Bronchial epithelial cell (primary cell): ENCODE results near the gene EPB41L4A. TPM values are rescaled to one million over a fixed set of nuclear protein-coding genes. Genes with fewer than 3 reads are reported as not detected.

Experiments used
- DNase-seq: peaks from one replicate; pipeline ENCODE4 v3.0.0-alpha.2; 2010; ENCODE audit warnings: low read depth
- FAIRE-seq: peaks from 2 replicates; lab custom pipeline; 2011; peaks lifted over from hg19 to GRCh38; lab: Jason Lieb, UNC
- H3K27me3 ChIP-seq: 2 replicates; pipeline ENCODE4 v1.5.1; 2011; ENCODE audit warnings: low read length; ENCODE audit not compliant: control insufficient read depth, insufficient read depth
- H3K36me3 ChIP-seq: 2 replicates; pipeline ENCODE4 v1.5.1; 2011; ENCODE audit warnings: low read length; ENCODE audit not compliant: control insufficient read depth, insufficient read depth
- H3K4me3 ChIP-seq: 2 replicates; pipeline ENCODE4 v1.5.1; 2011; ENCODE audit warnings: mild to moderate bottlenecking, low read depth, low read length, control low read depth
- CTCF ChIP-seq: IDR thresholded peaks from 2 replicates; pipeline ENCODE4 v1.5.1; 2011; ENCODE audit warnings: mild to moderate bottlenecking, moderate library complexity, low read length, control low read depth, inconsistent platforms; ENCODE audit not compliant: insufficient read depth, severe bottlenecking
- total RNA-seq: library from RNA; depleted of rRNA; stranded (reverse); fragments of >200 nt; gene quantifications from 2 replicates; pipeline ENCODE4 v1.2.1, GENCODE V29; 2014

EPB41L4A gene
- total RNA-seq, 1 donor from 2014 or later, result 5.3 TPM

- Histone ChIP-seq H3K4me3 (no peak overlapping the region), H3K36me3 (no peaks in the 10 kb centered on the region), H3K27me3 (no peaks in the 10 kb centered on the region)
- DNase-seq, result no peak
- TF ChIP-seq CTCF, result no peak
- FAIRE-seq, result no peak
These were observed 76.7 kb downstream of the EPB41L4A start for GRCh38 chr5:112342389-112342788.

GRCh38 chr5:112339761-112340160 lies 79.3 kb downstream of the EPB41L4A start:
- no peak for FAIRE-seq
- no peaks in the 10 kb centered on the region for H3K27me3 ChIP-seq
- TF ChIP-seq CTCF, result no peak
- no peak for DNase-seq
- H3K4me3 ChIP-seq, result no peak overlapping the region
- no peaks in the 10 kb centered on the region for H3K36me3 ChIP-seq

GRCh38 chr5:112338681-112339337 lies 80.3 kb downstream of the EPB41L4A start:
- Histone ChIP-seq H3K27me3 (no peaks in the 10 kb centered on the region), H3K4me3 (no peak overlapping the region), H3K36me3 (no peaks in the 10 kb centered on the region)
- no peak for TF ChIP-seq CTCF
- FAIRE-seq, result no peak
- DNase-seq, result peak; percentile 56

GRCh38 chr5:112333331-112333781 lies 85.7 kb downstream of the EPB41L4A start:
- Histone ChIP-seq H3K4me3 (no peak overlapping the region), H3K36me3 (no peaks in the 10 kb centered on the region), H3K27me3 (no peaks in the 10 kb centered on the region)
- DNase-seq, result no peak
- no peak for TF ChIP-seq CTCF
- peak; percentile 40 for FAIRE-seq

- TF ChIP-seq CTCF, result no peak
- no peaks in the 10 kb centered on the region for H3K36me3 ChIP-seq
- DNase-seq, result no peak
- H3K27me3 ChIP-seq, result no peaks in the 10 kb centered on the region
- FAIRE-seq, result no peak
- H3K4me3 ChIP-seq, result no peak overlapping the region
These were observed 87.2 kb downstream of the EPB41L4A start for GRCh38 chr5:112331892-112332291.
